ENCODE measurements around the gene CTDP1.

DNA sequence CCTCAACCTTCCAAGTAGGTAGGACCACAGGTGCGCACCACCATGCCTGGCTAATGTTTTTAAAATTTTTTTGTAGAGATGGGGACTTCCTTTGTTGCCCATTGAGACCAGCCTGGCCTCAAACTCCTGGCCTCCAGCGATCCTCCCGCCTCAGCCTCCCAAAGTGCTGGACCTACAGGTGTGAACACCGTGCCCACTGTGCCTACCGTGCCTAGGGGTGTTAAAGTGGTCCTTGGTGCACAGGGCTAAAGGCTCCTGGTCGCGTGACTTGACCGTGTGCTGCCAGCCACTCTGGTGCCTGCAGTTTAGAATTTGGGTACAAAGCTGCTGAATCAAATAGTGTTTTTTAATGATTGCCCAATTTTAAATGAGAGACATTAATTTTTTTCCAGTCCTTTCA lies 67.1 kb downstream of the CTDP1 start:
- TF ChIP-seq EZH2phosphoT487 (IDR thresholded peaks at IDR 0.05; ENCODE audit: borderline replicate concordance) = no peak
- TF ChIP-seq, protein P1, sequence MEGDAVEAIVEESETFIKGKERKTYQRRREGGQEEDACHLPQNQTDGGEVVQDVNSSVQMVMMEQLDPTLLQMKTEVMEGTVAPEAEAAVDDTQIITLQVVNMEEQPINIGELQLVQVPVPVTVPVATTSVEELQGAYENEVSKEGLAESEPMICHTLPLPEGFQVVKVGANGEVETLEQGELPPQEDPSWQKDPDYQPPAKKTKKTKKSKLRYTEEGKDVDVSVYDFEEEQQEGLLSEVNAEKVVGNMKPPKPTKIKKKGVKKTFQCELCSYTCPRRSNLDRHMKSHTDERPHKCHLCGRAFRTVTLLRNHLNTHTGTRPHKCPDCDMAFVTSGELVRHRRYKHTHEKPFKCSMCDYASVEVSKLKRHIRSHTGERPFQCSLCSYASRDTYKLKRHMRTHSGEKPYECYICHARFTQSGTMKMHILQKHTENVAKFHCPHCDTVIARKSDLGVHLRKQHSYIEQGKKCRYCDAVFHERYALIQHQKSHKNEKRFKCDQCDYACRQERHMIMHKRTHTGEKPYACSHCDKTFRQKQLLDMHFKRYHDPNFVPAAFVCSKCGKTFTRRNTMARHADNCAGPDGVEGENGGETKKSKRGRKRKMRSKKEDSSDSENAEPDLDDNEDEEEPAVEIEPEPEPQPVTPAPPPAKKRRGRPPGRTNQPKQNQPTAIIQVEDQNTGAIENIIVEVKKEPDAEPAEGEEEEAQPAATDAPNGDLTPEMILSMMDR (conservative IDR thresholded peaks at IDR 0.05; ENCODE audit: low read length) = no peak

Data from Loucy (cell line).